Spleen (tissue), 11 donors: ENCODE measurements around the gene CFAP54. TPM values are rescaled to one million over a fixed set of nuclear protein-coding genes. Genes with fewer than 3 reads are reported as not detected.

Experiments
- DNase-seq: peaks from one replicate; pipeline ENCODE4 v3.0.0-alpha.2; 2020
- H3K27ac ChIP-seq, 8 donors: fragments of 200-600 bp; sonication (generic) in 7 of 8; 1 replicate in 4 of 8; 2 replicates in 4 of 8; pipeline versions ENCODE4 v1.5.0 to v1.8.0; 2016 to 2021; ENCODE audit warnings: inconsistent platforms in 4 of 8, mild to moderate bottlenecking in 4 of 8, moderate library complexity in 1 of 8
- H3K27me3 ChIP-seq, 7 donors: fragments of 200-600 bp; sonication (generic) in 6 of 7; replicated peaks in 1 of 7; 1 replicate in 4 of 7; 2 replicates in 3 of 7; pipeline versions ENCODE4 v1.5.0 to v1.8.0; 2016 to 2021; ENCODE audit warnings: inconsistent platforms in 3 of 7, mild to moderate bottlenecking in 1 of 7
- H3K36me3 ChIP-seq, 6 donors: fragments of 200-600 bp; sonication (generic) in 5 of 6; 1 replicate in 4 of 6; 2 replicates in 2 of 6; pipeline versions ENCODE4 v1.5.0 to v1.8.0; 2016 to 2021; ENCODE audit warnings: inconsistent platforms in 2 of 6
- H3K4me1 ChIP-seq, 6 donors: fragments of 200-600 bp; sonication (generic) in 5 of 6; 1 replicate in 3 of 6; 2 replicates in 3 of 6; pipeline versions ENCODE4 v1.5.0 to v1.8.0; 2016 to 2021; ENCODE audit warnings: inconsistent platforms in 3 of 6
- H3K4me3 ChIP-seq, 8 donors: fragments of 200-600 bp; sonication (generic) in 7 of 8; 1 replicate in 4 of 8; 2 replicates in 4 of 8; pipeline versions ENCODE4 v1.5.0 to v1.8.0; 2016 to 2021; ENCODE audit warnings: inconsistent platforms in 4 of 8, mild to moderate bottlenecking in 4 of 8, moderate library complexity in 2 of 8
- H3K9me3 ChIP-seq, 8 donors: fragments of 200-600 bp; sonication (generic) in 7 of 8; 1 replicate in 4 of 8; 2 replicates in 4 of 8; pipeline versions ENCODE4 v1.5.0 to v1.8.0; 2016 to 2021; ENCODE audit warnings: inconsistent platforms in 4 of 8
- CTCF ChIP-seq, 11 experiments: fragments of 200-600 bp in 7 of 11; fragments of 450-650 bp in 4 of 11; sonication (generic) in 4 of 11; IDR thresholded peaks in 8 of 11; conservative IDR thresholded peaks in 3 of 11; 1 replicate in 7 of 11; 2 replicates in 4 of 11; pipeline versions ENCODE4 v1.4.0 to v1.8.0; 2016 to 2021; ENCODE audit warnings: antibody characterized with exemption in 11 of 11, inconsistent platforms in 4 of 11, mild to moderate bottlenecking in 1 of 11
- POLR2A ChIP-seq, 3 donors: fragments of 450-650 bp; IDR thresholded peaks; one replicate each; pipeline ENCODE4 v1.5.1; 2017; ENCODE audit warnings: antibody characterized with exemption in 3 of 3, mild to moderate bottlenecking in 1 of 3
- POLR2AphosphoS5 ChIP-seq, 3 donors: sonication (generic); formaldehyde crosslinking; IDR thresholded peaks; one replicate each; pipeline ENCODE4 v1.5.1; 2017; ENCODE audit warnings: antibody characterized with exemption in 3 of 3
- WGBS, 5 donors: extraction: QIAGEN DNeasy Blood & Tissue Kit in 3 of 5; methylation state at CpG; one replicate each; pipeline versions ENCODE4 v1.1.5 to v1.1.7; 2013 to 2018; 5-methylcytosine and 5-hydroxymethylcytosine counted together
- intact Hi-C: fragments of 100-400 bp; cut with DNase I; formaldehyde crosslinking; loops from one replicate; pipeline ENCODE4 v1.15.0; 2023; ENCODE audit warnings: low total_unique reads
- polyA plus RNA-seq, 3 donors: library from polyadenylated mRNA; stranded (reverse); fragments of 200-250 nt; gene quantifications; one replicate each; pipeline ENCODE4 v1.2.1, GENCODE V29; 2013
- total RNA-seq, 7 donors: library from RNA; depleted of rRNA in 3 of 7; stranded (reverse); fragments of >200 nt in 3 of 7; fragmentation: NEBNext Ultra II Directional in 4 of 7; extraction: Animal tissue kit (Norgen Biotek cat#: 25700) in 4 of 7; gene quantifications; one replicate each; pipeline versions ENCODE4 v1.1.0 to v1.2.1, GENCODE V29; 2016 to 2021
- donor health status: healthy with polysubstance abuse.
- donor health status: DM: no; HTN: no; CAD: no; lungs with moderate emphysema.
- donor health status: DM: no; HTN: no; CAD: no.
- donor health status: Bipolar disorder and iron deficiency.
- donor health status: healthy.
- donor health status: DM: no; HTN: no; CAD: no.
- donor health status: DM: yes; HTN: yes; CAD: no.

The CFAP54 gene
- total and polyA plus RNA-seq, 10 donors: 0.09 to 3.6 (median 2.1) TPM

GRCh38 chr12:96892104-96892503 is 402.7 kb downstream of the CFAP54 start:
- peaks cover 0 to 4% (median 0%) of the 10 kb centered on the region in 7 donors for H3K27me3 ChIP-seq
- no peak overlapping the region for H3K4me3 ChIP-seq
- no peaks in the 10 kb centered on the region for H3K9me3 ChIP-seq
- 71 to 95% (median 80%) methylated on average over 3 of the region's 3 CpGs for WGBS, 5 donors
- intact Hi-C loops: no loop called here
- TF ChIP-seq POLR2A (IDR thresholded peaks at IDR 0.05) (no peak), POLR2AphosphoS5 (IDR thresholded peaks at IDR 0.05) (no peak), CTCF (IDR thresholded peaks at IDR 0.05 in 8 of 11, conservative IDR thresholded peaks at IDR 0.05 in 3 of 11) (no peak)
- no peak for DNase-seq
- H3K36me3 ChIP-seq: no peaks in the 10 kb centered on the region
- H3K4me1 ChIP-seq: no peaks in the 10 kb centered on the region
- H3K27ac ChIP-seq: no peak overlapping the region

- Histone ChIP-seq H3K27ac (no peak overlapping the region), H3K4me3 (no peak overlapping the region), H3K36me3 (no peaks in the 10 kb centered on the region), H3K9me3 (no peaks in the 10 kb centered on the region), H3K4me1 (no peaks in the 10 kb centered on the region), H3K27me3 (no peaks in the 10 kb centered on the region)
- TF ChIP-seq POLR2AphosphoS5 (IDR thresholded peaks at IDR 0.05) (no peak), POLR2A (IDR thresholded peaks at IDR 0.05) (no peak), CTCF (IDR thresholded peaks at IDR 0.05 in 8 of 11, conservative IDR thresholded peaks at IDR 0.05 in 3 of 11) (no peak)
- 69 to 77% (median 77%) methylated on average over 3 of the region's 3 CpGs for WGBS, 5 donors
- no peak for DNase-seq
- intact Hi-C loops: no loop called here
Measured at GRCh38 chr12:96897421-96897820, 408.0 kb downstream of the CFAP54 start.

- H3K27ac ChIP-seq: no peak overlapping the region
- DNase-seq: no peak
- H3K27me3 ChIP-seq: no peaks in the 10 kb centered on the region
- H3K36me3 ChIP-seq: no peaks in the 10 kb centered on the region
- TF ChIP-seq CTCF (IDR thresholded peaks at IDR 0.05 in 8 of 11, conservative IDR thresholded peaks at IDR 0.05 in 3 of 11) (no peak), POLR2A (IDR thresholded peaks at IDR 0.05) (no peak), POLR2AphosphoS5 (IDR thresholded peaks at IDR 0.05) (no peak)
- H3K9me3 ChIP-seq: no peaks in the 10 kb centered on the region
- H3K4me3 ChIP-seq: no peak overlapping the region
- H3K4me1 ChIP-seq: peaks cover 0 to 4% (median 3%) of the 10 kb centered on the region in 6 donors
- intact Hi-C loops: no loop called here
Measured at GRCh38 chr12:96901175-96901574, 411.8 kb downstream of the CFAP54 start.

GRCh38 chr12:96902076-96902475 is 412.7 kb downstream of the CFAP54 start:
- H3K36me3 ChIP-seq: no peaks in the 10 kb centered on the region
- H3K4me3 ChIP-seq: no peak overlapping the region
- peaks cover 0 to 10% (median 7%) of the 10 kb centered on the region in 6 donors for H3K4me1 ChIP-seq
- no peaks in the 10 kb centered on the region for H3K27me3 ChIP-seq
- WGBS, 5 donors: 69 to 86% (median 78%) methylated on average over 4 of the region's 4 CpGs
- H3K9me3 ChIP-seq: no peaks in the 10 kb centered on the region
- no peak overlapping the region for H3K27ac ChIP-seq
- TF ChIP-seq CTCF (IDR thresholded peaks at IDR 0.05 in 8 of 11, conservative IDR thresholded peaks at IDR 0.05 in 3 of 11) (no peak), POLR2AphosphoS5 (IDR thresholded peaks at IDR 0.05) (no peak), POLR2A (IDR thresholded peaks at IDR 0.05) (no peak)
- no peak for DNase-seq
- intact Hi-C loops: no loop called here
